ENCODE results near the gene ITGAV.

ITGAV gene

DNA sequence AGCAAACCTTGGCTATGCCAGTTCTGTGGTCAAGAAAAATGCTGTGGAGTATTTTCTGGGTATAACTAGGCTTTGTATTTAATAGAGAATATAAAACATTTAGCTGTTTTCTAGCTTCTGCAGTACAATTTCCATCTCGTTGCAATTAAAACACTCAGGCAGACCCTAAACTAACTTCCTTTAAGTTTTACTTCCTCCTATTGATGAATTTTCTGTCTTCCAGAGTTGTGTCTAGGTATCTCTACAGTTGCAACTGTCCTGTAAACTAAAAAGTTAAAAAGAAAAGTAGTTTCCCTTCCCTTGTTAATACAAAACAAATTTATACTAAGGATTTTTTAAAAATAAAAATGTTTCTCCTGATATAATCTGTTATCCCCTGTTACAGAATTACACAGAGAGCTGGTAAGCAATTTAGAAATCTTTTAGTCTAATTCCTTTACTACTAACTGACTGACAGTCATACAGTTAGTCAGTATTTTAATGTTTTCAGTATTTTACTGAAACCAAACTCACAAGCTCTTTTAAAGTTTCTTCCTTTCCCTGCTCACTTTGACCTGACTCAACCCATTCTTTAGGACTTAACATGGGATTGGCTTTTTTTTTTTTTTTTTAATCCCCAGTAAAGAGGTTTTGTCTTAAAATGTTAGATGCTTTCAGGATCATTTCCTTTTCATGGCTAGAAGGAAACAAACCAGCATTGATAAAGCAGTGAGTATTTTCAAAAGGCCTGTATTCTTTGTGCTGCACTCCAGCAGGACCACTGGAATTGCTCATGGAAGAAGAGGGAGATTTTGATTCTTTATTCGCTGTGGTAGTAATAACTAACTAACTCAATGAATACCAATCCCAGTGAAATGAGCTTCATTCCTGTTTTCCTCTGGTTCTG is 22.9 kb downstream of the ITGAV start:
- DNase-seq = no peak

DNA sequence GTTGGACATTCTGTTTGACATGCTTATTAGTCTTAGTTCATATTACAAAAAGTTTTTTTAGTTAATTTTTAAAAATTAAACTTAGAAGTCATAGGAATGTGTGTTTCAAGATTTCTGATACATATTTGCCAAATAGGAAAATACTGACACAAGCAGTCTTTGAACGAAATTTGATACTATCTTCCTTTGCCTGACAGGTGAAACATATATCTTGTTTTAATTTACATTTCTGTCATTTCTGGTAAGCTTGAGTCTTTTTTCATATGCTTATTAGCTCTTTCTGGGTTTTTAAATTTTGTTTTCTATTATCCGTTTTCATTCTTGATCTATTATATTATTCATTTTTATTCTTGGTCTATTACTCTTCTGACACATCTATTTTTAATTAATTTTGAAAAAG is 24.5 kb downstream of the ITGAV start:
- DNase-seq = no peak

DNA sequence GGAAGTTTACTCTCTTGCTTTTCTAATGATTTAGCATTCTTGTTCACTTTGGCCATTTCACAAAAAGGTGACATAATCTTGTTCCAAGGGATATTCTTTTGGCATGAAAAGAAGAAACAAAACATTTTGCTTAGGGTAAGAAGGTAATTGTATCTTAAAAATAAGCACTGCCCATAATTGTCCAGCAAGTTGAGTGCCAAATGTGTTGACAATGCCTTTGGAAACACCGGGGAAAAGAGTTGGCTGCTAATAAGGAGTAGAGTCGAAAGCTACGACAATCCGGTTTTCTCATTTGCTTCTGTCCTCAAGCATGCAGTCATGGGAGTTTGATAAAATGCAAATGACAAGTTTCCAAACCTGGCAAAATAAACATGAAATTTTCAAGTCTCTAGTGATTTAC is 27.3 kb downstream of the ITGAV start:
- no peak for DNase-seq

DNA sequence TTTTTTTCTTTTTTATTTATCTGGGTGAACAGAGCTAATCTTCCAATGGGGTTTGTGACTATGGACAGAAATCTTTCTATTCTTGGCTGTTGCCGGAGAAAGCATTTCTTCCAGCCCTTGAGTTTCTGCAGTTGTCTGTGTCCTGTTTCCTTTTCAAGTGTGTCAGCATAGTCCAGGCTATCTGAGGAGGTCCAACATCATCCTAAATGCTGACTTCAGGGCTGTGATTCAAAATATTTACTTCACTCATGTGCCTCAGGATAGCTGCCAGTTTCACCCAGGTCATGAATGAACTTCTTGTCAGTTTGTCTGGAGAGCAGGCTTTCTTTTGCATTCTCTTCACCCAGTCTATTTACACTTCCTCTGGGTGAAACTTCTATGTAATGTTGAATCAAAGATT is 27.9 kb downstream of the ITGAV start:
- no peak for DNase-seq

DNA sequence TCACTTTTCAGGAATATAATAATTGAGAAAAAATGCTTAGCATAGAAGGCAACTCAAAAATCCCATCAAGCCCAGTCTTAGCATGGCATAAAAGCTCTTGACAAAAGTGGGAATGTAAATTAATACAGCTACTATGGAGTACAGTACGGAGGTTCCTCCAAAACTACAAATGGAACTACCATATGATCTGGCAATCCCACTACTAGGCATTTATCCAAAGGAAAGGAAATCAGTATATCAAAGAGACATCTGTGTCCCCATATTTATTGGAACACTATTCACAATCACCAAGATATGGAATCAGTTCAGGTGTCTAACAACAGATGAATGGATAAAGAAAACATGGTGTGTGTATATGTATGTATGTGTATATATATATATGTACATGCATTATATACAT is 28.8 kb downstream of the ITGAV start:
- DNase-seq = no peak

DNA sequence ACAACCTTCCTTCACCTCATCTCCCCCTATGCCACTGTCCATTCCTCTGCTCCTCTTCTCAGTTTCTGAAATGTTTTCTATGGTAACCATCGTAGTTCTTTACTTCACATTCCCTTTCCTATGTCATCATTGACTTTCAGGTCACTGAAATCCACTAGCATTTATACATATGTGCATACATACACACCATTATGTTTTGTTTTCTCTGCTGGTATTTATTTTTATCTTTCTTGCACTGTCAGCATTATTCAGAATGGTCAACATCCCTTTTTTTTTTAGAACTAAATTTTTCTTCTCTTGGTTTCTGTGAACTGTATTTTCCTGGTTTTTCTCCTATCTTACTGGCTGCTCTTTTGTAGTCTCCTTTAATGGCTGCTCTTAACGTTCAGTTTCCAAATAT is 33.2 kb downstream of the ITGAV start:
- no peak for DNase-seq

DNA sequence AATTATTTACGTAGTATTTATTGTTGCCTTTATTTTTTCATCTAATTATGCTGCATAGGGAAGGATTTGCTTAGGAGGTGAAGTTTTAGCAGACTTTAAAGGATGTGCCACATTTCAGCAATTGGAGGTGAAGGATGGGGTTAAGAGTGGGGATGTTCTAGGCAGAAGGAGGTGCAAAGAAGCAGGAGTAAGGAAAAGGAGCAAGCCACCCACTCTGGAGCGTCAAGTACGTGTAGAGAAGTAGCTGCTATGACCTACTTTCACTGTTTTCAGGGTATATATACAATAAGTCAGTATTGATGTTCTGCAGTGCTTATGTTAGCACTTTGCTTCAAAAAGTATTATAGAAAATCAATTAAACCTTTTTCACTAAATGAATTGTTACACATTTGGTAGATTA is 34.4 kb downstream of the ITGAV start:
- DNase-seq = no peak

DNA sequence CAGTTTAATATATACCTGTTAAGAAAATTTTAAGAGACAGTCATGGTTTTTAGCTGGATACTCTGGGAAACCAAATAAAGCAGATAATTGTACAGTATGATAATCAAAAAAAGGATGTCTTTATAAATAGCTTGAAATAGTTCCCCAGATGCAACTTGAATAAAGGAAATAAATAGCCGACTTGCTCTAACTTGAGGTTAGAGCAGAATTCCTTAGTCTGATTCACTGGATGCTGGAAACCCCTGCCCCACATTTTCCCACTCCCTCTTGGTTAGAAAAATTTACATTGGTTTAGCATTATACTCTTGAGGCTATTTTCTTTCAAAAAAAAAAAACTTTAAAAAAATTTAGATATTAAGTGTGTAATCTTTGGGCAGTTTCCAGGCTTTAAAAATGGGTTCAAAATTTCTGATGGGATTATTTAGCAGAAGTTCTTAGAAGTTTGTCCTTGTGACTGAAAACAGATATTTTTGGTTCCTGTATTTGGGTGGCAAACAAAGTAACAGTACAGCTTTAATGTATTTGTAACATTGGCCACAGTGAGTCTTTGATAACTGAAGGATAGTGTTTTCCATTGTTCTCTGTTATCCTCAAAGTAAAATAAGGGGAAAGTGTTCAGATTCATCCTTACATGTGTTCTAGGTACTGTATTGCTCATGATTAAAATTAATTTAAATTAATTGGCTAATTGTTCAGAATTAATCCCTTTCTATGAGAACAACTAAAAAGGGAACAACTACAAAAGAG is 39.6 kb downstream of the ITGAV start:
- peak; percentile 66 for DNase-seq

DNA sequence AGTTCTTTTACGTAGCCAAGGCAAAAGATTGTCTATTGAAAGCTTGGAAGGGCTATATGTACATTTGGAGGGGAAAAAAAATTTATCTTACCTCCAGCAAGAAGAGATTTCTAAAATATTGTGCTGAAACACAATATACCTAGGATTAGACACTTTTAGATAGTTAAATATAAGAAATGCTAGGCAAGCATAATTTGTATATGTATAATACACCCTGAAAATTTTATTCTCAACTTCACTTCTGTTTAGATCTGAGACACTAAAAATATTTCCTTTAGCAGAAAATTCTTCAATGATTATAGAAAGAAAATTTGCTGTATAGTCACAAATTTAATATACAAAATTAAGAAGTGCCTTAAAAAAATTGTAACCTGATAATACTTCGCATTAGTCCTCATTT is 42.6 kb downstream of the ITGAV start:
- DNase-seq = no peak

DNA sequence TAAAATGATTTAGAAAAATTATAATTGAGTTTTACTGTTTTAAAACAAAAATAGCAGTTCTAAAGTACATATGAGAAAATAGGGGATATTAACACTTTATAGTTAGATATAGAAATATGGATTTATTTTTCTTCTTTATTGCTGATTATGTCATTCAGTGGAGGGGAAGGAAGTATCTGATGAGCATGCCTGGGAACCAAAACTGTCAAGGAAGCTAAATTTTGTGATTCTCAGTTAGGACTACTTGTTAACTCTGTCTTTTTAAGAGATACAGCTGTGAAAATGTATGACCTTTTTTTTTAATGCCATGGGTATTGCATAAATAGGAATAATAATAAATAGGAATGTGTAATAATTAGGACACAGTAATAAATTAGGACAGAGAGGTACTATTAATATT is 44.8 kb downstream of the ITGAV start:
- no peak for DNase-seq

DNA sequence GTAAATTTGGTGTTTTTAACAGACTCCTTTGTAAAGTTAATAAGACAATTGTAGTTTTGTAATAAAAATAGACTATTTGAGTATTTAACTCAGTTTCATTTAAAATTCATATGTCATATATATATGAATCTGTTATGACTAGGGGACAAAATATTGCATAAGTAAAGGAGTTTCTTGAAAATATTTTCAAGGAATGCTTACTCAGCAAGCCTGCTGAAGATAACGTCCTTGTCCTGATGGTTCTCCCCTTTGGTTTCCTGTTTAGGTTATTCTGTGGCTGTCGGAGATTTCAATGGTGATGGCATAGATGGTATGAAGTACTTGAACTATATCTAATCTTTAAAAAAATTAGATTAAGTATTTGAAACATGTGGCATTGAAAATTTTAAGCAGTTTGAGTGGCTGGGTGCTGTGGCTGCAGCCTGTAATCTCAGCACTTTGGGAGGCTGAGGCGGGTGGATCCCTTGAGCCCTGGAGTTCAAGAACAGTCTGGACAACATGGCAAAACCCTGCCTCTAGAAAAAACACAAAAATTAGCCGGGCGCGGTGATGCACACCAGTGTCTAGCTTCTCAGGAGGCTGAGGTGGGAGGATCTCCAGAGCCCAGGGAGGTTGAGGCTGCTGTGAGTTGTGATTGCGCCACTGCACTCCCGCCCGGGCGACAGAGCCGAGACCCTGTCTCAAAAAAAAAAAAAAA is 47.1 kb downstream of the ITGAV start:
- no peak for DNase-seq

DNA sequence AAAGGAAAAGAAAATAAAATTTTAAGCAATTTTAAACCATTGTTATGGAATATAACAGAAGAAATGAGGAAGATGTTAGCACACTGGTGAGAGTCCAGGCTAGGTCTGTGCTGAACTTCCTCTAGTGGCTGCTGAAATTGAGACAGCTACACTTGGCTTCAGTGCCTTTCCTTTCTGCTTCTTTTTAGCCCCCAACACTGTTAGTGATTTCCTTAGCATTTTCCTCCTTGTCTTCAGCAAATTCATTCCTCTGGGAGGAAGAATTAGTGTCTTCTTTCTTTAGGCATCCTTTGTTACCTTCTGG is 47.6 kb downstream of the ITGAV start:
- DNase-seq = no peak

DNA sequence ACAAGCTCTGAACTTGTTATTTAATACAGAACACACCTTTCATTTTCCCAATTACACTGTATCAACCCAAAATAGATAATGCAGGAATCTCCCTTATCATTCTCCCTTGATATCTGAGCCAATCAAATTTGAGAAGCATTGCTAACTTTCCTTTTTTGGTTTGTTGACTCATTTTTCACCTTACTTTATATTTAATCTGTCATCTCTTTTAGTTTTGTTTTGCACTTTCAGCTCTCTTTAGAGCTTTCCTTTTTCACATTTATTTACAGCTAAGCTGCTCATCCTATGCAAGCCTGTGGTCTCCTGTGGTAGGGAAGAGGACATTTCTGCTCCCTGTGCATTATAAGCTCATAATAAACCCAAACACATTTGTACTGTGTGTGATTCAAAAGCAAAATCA is 50.1 kb downstream of the ITGAV start:
- DNase-seq = no peak

DNA sequence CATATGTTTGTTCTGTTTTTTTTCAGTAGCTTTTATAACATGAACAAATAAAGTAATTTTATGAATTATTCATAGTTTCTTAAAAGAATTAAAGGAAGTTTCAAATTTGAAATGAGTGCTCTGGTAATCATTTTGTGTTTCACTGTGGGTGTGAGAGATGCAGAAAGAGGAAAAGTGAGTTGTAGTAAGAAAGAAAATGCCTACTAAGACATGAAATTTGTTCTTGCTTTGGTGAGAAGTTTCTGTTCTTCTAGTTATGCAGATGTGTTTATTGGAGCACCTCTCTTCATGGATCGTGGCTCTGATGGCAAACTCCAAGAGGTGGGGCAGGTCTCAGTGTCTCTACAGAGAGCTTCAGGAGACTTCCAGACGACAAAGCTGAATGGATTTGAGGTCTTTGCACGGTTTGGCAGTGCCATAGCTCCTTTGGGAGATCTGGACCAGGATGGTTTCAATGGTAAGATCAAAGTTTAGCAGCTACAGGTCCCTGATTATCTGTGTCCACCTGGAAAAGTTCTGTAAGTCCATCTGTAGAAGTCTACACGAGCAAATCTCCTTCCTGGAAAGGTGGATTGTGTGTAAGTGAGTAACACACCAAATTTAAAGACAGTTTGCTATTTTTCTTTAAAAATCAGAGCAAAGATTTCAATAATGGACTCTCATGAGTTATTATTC is 51.4 kb downstream of the ITGAV start:
- no peak for DNase-seq

DNA sequence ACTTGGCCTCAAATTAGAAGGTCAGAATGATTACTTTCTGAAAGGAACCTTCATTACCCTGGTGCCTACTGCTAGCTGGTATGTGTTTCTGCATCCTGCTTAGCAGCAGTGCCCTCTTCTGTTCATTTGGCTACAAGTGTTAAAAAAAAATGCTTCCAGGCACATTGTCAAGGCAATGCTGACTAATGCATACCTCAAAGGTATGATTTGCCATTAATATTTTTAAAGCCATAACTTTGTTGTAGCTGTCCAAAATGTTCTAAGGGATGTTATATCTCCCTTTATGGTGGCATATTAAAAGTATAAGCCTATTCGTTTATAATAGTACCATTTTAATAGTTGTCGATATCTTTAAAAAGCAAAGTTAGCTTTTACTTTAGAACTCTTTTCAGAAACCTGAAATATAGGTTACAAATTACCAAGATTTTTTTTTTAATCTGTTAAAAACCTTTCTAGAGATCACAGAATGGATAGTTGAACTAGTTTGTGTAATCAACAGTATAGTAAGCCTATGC is 52.0 kb downstream of the ITGAV start:
- peak; percentile 74 for DNase-seq

DNA sequence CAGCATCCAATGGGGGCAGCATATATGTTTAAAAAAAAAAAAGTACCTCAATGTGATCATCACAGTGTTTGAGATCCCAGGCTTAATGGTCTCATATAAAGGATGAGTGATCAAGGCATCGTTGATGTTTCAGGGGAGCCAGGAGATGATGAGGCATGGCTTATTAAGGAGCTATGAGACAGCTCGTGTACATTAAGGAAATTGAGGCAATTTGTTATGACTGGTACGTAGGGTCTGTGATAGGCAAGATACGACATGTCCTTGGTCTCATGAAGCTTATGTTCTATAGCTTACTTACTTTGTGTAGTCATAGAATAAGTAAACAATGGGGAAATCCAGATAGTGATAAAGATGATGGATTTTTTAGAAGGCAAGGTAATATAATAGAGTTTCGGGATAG is 54.9 kb downstream of the ITGAV start:
- no peak for DNase-seq

DNA sequence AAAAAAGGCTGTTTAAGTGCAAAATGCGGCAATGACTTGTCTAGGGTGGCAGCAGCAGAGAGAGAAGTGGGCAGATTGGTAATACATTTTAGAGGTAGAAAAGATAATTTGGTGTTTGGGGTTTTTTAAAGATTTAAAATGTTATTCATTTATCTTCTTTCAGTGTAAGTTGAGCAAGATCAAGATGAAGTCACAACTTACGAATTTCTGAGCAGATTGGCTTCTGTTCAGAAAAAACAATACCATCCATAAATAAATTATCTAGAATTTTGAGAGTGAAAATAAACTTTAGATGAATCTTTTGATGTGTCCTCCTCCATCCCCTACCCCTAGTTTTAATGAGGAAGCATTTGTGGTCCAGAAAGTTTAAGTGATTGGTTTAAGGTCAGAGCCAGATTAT is 56.1 kb downstream of the ITGAV start:
- DNase-seq = no peak

DNA sequence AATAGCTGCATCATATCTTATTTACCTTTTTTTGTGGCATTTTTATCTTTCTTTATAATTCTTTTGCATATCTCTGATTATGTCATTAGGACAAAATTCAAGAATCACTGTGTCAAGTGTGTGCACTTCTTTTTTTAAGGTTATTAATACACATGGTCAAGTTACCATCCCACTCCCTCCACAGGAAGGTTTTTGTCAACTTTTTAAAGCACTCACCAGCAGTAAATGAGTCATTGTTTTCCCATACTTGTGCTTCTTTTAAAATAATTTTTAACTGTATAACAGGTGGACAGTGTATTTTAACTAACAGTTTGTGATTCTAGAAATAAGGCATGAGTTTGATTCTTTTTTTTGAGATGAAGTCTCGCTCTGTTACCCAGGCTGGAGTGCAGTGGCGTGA is 58.3 kb downstream of the ITGAV start:
- no peak for DNase-seq

DNA sequence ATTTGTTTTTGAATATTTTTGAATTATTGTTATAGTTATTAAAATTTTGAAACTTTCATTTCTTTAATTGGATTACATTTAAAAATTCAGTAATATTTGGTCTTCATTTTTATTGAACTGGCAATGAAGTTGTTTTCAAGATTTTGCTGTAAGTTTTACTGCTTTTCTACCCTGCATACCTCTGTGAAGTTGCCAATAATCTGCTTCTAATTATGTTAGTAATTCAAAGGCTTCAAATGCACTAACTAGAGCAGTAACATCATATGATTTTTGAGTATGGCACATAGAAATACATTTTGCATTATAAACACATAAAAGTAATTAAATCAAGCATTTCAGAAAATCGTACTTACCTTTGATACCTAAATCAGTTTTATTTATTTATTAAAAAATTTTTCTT is 63.7 kb downstream of the ITGAV start:
- DNase-seq = peak; percentile 9

DNA sequence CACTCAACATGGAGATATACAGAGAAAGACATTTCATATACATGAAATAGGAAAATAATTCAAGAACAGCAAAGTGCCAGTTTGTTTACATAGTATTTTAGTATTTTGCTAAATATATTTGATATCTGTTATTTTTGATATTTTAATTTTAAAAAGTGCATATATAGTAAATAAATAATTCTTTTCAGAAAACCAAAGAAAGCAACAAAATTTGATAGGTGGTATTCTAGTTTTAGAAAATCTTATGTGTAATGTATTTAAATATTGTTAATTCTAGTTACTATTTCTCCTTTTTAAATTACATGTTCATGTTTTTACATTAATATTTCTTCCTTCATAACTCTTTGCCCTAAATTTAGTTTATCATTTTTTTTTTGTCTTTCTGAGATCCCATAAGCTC is 69.5 kb downstream of the ITGAV start:
- no peak for DNase-seq

DNA sequence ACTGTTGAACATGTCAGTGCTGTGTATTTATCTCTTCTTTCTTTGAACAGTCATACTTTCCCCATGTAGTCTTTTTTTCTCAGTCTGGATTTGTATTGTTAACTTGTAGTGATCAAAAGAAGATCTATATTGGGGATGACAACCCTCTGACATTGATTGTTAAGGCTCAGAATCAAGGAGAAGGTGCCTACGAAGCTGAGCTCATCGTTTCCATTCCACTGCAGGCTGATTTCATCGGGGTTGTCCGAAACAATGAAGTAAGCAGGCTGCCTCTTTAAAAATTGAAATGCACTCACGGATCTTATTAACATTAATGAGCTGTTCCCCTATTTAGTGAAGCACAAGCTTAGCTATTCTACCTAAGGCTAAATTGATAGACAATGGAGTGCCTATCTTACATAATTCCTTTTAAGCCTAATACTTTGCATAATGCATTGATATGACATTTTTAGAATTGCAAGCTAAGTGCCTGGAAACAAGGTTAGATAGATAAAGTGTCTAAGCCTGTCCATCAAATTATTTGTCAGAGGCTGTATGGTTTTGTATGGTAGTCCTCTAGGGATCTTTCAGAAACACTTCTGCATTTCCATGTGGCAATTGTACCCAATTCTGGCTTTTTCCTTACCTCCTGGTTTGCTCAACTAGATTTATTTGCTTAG is 74.7 kb downstream of the ITGAV start:
- no peak for DNase-seq

DNA sequence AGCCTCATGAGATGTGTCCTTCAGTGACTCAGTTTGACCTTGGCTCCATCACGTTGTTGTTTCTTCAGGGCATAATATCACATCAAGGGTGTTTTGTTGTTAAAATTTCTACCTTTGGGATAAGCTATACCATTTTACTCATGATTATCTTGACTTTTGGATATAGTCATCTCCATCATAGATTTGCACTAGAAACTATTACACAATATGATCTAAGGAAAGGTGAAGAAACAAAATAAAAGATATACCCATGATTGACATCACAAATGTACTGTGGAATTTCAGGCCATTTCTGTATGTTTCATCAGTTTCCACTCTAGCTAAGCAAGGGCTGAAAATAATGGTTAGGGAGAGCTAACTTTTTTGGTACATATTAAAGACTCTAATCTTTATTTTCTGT is 79.3 kb downstream of the ITGAV start:
- DNase-seq = no peak

Measured in fibroblast of skin of scalp (primary cell).